HepG2 (cell line): Measurements from ENCODE around the gene MBNL3. TPM values are rescaled to one million over a fixed set of nuclear protein-coding genes. Genes with fewer than 3 reads are reported as not detected.
A peak's percentile ranks its signal among the peaks of the same experiment; 100 is the strongest.

ENCODE experiments used
- FIP1L1 ChIP-seq: fragments of 200-400 bp; formaldehyde crosslinking; IDR thresholded peaks from 2 replicates; pipeline ENCODE4 v1.6.1; 2018; ENCODE audit warnings: low read depth, mild to moderate bottlenecking, low read length, moderate library complexity, borderline replicate concordance; ENCODE audit not compliant: insufficient read depth
- MLLT10 ChIP-seq: sonication (generic); formaldehyde crosslinking; IDR thresholded peaks from 2 replicates; pipeline ENCODE4 v1.4.0; 2020; ENCODE audit warnings: missing genetic modification reagents
- NR2F1 ChIP-seq, 2 experiments: fragments of 450-650 bp in 1 of 2; formaldehyde crosslinking in 1 of 2; IDR thresholded peaks; 2 replicates each; pipeline versions ENCODE4 v1.5.0 to v1.6.1; 2016 to 2020; ENCODE audit warnings: mild to moderate bottlenecking in 1 of 2, missing compliant biosample characterization in 1 of 2, missing genetic modification reagents in 1 of 2, moderate library complexity in 1 of 2
- RBM22 ChIP-seq: fragments of 200-400 bp; formaldehyde crosslinking; optimal IDR thresholded peaks from 2 replicates; pipeline ENCODE3; 2017; ENCODE audit warnings: mild to moderate bottlenecking, low read length, moderate library complexity
- TEAD3 ChIP-seq: optimal IDR thresholded peaks from 2 replicates; pipeline ENCODE3; 2016; ENCODE audit warnings: borderline replicate concordance
- ZC3H4 ChIP-seq: sonication (generic); formaldehyde crosslinking; IDR thresholded peaks from 2 replicates; pipeline ENCODE4 v1.4.0; 2020; ENCODE audit warnings: missing genetic modification reagents, borderline replicate concordance
- ZNF235 ChIP-seq: sonication (generic); formaldehyde crosslinking; IDR thresholded peaks from 2 replicates; pipeline ENCODE4 v1.8.1; 2023; ENCODE audit warnings: mild to moderate bottlenecking, missing genetic modification reagents, borderline replicate concordance
- ZNF317 ChIP-seq: sonication (generic); formaldehyde crosslinking; IDR thresholded peaks from 2 replicates; pipeline ENCODE4 v1.5.0; 2020; ENCODE audit warnings: mild to moderate bottlenecking, missing genetic modification reagents
- ZNF550 ChIP-seq: sonication (generic); formaldehyde crosslinking; IDR thresholded peaks from 2 replicates; pipeline ENCODE4 v1.4.0; 2020; ENCODE audit warnings: mild to moderate bottlenecking, missing genetic modification reagents, borderline replicate concordance
- ZNF670 ChIP-seq: sonication (generic); formaldehyde crosslinking; IDR thresholded peaks from 2 replicates; pipeline ENCODE4 v1.8.0; 2022; ENCODE audit warnings: mild to moderate bottlenecking, missing genetic modification reagents, borderline replicate concordance
- polyA plus RNA-seq, 8 experiments: library from polyadenylated mRNA; depleted of rRNA in 3 of 8; stranded (reverse) in 7 of 8; unstranded in 1 of 8; fragments of >200 nt; fragmentation: Illumina TruSeq in 4 of 8; extraction: Trizol in 4 of 8; gene quantifications; 2 replicates each; pipeline versions ENCODE4 v1.2.1 to v1.2.3, GENCODE V29; 2011 to 2016; ENCODE audit warnings: low read depth in 4 of 8, missing spikeins in 1 of 8, mixed read lengths in 1 of 8; ENCODE audit not compliant: insufficient read depth in 1 of 8
- total RNA-seq, 5 experiments: library from RNA; depleted of rRNA; stranded (reverse); fragments of >200 nt; fragmentation: Illumina TruSeq; extraction: Trizol; gene quantifications; 2 replicates each; pipeline ENCODE4 v1.2.3, GENCODE V29; 2016; ENCODE audit warnings: low read depth in 1 of 5
- TF ChIP-seq, protein P1 (sequence below): sonication (generic); formaldehyde crosslinking; IDR thresholded peaks from 2 replicates; pipeline ENCODE4 v1.5.1; 2020; ENCODE audit warnings: mild to moderate bottlenecking, missing genetic modification reagents, moderate library complexity
- TF ChIP-seq, protein P2 (sequence below): sonication (generic); formaldehyde crosslinking; IDR thresholded peaks from 2 replicates; pipeline ENCODE4 v1.5.0; 2020; ENCODE audit warnings: missing genetic modification reagents
- TF ChIP-seq, protein P3 (sequence below): sonication (generic); formaldehyde crosslinking; IDR thresholded peaks from 2 replicates; pipeline ENCODE4 v1.4.0; 2020; ENCODE audit warnings: mild to moderate bottlenecking, missing genetic modification reagents, borderline replicate concordance
- TF ChIP-seq, protein P4 (sequence below): IDR thresholded peaks from 2 replicates; pipeline ENCODE4 v1.6.1; 2016; ENCODE audit warnings: low read depth, missing genetic modification reagents, missing compliant biosample characterization
- TF ChIP-seq, protein P5 (sequence below): sonication (generic); formaldehyde crosslinking; IDR thresholded peaks from 2 replicates; pipeline ENCODE4 v1.5.1; 2020; ENCODE audit warnings: mild to moderate bottlenecking, missing genetic modification reagents, borderline replicate concordance

MBNL3 gene
- total and polyA plus RNA-seq, 2 of the 13 experiments (the other 11 are each of a cell fraction or from before 2014, with no cell fraction given): 155 to 257 TPM

DNA sequence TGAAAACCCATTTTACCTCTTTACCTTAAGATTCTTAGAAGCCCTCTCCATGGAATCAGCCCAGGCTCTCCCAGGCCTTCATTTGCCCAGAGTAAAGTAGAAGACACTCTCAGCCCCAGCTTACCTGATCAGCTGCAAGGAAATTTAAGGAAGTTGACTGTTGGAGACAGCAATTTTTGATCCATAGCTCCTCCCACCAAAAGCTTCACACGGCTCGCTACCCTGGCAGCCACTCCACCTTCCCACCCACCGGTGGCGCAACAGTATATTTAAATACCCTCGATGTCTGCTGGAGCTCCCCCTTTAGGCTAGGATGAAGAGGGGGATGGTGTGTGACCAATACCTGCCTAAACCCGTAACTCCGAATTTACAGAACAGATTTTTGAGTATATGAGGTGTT, 75.4 kb downstream of the MBNL3 start (continued):
- TF ChIP-seq, protein P1, sequence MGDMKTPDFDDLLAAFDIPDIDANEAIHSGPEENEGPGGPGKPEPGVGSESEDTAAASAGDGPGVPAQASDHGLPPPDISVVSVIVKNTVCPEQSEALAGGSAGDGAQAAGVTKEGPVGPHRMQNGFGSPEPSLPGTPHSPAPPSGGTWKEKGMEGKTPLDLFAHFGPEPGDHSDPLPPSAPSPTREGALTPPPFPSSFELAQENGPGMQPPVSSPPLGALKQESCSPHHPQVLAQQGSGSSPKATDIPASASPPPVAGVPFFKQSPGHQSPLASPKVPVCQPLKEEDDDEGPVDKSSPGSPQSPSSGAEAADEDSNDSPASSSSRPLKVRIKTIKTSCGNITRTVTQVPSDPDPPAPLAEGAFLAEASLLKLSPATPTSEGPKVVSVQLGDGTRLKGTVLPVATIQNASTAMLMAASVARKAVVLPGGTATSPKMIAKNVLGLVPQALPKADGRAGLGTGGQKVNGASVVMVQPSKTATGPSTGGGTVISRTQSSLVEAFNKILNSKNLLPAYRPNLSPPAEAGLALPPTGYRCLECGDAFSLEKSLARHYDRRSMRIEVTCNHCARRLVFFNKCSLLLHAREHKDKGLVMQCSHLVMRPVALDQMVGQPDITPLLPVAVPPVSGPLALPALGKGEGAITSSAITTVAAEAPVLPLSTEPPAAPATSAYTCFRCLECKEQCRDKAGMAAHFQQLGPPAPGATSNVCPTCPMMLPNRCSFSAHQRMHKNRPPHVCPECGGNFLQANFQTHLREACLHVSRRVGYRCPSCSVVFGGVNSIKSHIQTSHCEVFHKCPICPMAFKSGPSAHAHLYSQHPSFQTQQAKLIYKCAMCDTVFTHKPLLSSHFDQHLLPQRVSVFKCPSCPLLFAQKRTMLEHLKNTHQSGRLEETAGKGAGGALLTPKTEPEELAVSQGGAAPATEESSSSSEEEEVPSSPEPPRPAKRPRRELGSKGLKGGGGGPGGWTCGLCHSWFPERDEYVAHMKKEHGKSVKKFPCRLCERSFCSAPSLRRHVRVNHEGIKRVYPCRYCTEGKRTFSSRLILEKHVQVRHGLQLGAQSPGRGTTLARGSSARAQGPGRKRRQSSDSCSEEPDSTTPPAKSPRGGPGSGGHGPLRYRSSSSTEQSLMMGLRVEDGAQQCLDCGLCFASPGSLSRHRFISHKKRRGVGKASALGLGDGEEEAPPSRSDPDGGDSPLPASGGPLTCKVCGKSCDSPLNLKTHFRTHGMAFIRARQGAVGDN (CRISPR knock-in tag): no peak
- TF ChIP-seq NR2F1 (CRISPR knock-in tag; IDR thresholded peaks at IDR 0.05) (no peak), ZC3H4 (no peak), ZNF235 (CRISPR knock-in tag) (no peak), ZNF670 (CRISPR knock-in tag) (no peak), ZNF317 (no peak), RBM22 (peak; percentile 52), TEAD3 (CRISPR knock-in tag) (peak; percentile 54), ZNF550 (CRISPR knock-in tag) (no peak), FIP1L1 (no peak), MLLT10 (CRISPR knock-in tag) (no peak)
- TF ChIP-seq, protein P2, sequence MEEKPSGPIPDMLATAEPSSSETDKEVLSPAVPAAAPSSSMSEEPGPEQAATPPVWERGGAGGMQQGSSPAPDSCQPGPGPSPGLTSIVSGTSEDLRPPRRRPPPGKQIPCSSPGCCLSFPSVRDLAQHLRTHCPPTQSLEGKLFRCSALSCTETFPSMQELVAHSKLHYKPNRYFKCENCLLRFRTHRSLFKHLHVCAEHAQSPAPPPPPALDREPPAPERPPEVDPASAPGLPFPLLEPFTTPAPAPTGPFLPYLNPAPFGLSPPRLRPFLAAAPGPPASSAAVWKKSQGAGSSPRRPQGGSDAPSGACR: no peak
- TF ChIP-seq, protein P3, sequence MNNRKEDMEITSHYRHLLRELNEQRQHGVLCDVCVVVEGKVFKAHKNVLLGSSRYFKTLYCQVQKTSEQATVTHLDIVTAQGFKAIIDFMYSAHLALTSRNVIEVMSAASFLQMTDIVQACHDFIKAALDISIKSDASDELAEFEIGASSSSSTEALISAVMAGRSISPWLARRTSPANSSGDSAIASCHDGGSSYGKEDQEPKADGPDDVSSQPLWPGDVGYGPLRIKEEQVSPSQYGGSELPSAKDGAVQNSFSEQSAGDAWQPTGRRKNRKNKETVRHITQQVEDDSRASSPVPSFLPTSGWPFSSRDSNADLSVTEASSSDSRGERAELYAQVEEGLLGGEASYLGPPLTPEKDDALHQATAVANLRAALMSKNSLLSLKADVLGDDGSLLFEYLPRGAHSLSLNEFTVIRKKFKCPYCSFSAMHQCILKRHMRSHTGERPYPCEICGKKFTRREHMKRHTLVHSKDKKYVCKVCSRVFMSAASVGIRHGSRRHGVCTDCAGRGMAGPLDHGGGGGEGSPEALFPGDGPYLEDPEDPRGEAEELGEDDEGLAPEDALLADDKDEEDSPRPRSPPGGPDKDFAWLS (CRISPR knock-in tag): no peak
- TF ChIP-seq, protein P4, sequence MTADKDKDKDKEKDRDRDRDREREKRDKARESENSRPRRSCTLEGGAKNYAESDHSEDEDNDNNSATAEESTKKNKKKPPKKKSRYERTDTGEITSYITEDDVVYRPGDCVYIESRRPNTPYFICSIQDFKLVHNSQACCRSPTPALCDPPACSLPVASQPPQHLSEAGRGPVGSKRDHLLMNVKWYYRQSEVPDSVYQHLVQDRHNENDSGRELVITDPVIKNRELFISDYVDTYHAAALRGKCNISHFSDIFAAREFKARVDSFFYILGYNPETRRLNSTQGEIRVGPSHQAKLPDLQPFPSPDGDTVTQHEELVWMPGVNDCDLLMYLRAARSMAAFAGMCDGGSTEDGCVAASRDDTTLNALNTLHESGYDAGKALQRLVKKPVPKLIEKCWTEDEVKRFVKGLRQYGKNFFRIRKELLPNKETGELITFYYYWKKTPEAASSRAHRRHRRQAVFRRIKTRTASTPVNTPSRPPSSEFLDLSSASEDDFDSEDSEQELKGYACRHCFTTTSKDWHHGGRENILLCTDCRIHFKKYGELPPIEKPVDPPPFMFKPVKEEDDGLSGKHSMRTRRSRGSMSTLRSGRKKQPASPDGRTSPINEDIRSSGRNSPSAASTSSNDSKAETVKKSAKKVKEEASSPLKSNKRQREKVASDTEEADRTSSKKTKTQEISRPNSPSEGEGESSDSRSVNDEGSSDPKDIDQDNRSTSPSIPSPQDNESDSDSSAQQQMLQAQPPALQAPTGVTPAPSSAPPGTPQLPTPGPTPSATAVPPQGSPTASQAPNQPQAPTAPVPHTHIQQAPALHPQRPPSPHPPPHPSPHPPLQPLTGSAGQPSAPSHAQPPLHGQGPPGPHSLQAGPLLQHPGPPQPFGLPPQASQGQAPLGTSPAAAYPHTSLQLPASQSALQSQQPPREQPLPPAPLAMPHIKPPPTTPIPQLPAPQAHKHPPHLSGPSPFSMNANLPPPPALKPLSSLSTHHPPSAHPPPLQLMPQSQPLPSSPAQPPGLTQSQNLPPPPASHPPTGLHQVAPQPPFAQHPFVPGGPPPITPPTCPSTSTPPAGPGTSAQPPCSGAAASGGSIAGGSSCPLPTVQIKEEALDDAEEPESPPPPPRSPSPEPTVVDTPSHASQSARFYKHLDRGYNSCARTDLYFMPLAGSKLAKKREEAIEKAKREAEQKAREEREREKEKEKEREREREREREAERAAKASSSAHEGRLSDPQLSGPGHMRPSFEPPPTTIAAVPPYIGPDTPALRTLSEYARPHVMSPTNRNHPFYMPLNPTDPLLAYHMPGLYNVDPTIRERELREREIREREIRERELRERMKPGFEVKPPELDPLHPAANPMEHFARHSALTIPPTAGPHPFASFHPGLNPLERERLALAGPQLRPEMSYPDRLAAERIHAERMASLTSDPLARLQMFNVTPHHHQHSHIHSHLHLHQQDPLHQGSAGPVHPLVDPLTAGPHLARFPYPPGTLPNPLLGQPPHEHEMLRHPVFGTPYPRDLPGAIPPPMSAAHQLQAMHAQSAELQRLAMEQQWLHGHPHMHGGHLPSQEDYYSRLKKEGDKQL (CRISPR knock-in tag): no peak
- TF ChIP-seq, protein P5, sequence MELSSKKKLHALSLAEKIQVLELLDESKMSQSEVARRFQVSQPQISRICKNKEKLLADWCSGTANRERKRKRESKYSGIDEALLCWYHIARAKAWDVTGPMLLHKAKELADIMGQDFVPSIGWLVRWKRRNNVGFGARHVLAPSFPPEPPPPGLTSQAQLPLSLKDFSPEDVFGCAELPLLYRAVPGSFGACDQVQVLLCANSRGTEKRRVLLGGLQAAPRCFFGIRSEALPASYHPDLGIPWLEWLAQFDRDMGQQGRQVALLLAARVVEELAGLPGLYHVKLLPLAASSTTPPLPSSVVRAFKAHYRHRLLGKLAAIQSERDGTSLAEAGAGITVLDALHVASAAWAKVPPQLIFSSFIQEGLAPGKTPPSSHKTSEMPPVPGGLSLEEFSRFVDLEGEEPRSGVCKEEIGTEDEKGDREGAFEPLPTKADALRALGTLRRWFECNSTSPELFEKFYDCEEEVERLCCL (CRISPR knock-in tag): no peak
